ENCODE data around the gene POLR2J2. TPM values are rescaled to one million over a fixed set of nuclear protein-coding genes. Genes with fewer than 3 reads are reported as not detected.
"Not testable (repeated sequence)": the region's sequence is repeated elsewhere in the genome, so short reads cannot be mapped to it uniquely, and the experiment has no call there.

Gene POLR2J2
- total and polyA plus RNA-seq, 2 of the 8 experiments (the other 6 are each of a cell fraction or from before 2014, with no cell fraction given) = 1.8 to 7.7 TPM

DNA sequence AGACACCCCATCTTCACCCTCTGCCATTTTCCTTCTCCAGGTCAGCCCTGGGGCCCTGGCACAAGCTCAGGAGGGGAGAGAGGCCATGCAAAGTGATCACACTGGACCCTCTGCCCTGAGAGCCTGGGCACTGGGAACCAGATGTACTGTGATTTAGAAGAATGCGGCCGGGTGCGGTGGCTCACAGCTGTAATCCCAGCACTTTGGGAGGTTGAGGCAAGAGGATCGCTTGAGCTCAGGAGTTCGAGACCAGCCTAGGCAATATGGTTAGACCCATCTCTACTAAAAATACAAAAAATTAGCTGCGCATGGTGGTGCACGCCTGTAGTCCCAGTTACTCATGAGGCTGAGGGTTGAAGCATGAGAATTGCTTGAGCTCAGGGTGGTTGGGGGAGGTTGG is 23.6 kb downstream of the POLR2J2 start:
- H2AFZ ChIP-seq (ENCODE audit: low read length); H3K27ac ChIP-seq (ENCODE audit: low read depth, low read length); H3K4me1 ChIP-seq (replicated peaks in 1 of 4; ENCODE audit: control insufficient read depth in 3 of 4, insufficient read depth in 4 of 4, low read length in 3 of 4); H3K23me2 ChIP-seq (ENCODE audit: low read depth, low read length); H4K5ac ChIP-seq (ENCODE audit: insufficient read length, low read depth, low read length); H3K27me3 ChIP-seq (replicated peaks in 1 of 4; ENCODE audit: control insufficient read depth in 3 of 4, extremely low read depth in 1 of 4, insufficient read depth in 3 of 4, low read length in 3 of 4); H2BK15ac ChIP-seq (ENCODE audit: low read length); H3K79me1 ChIP-seq (ENCODE audit: low read depth, low read length); H3K9me3 ChIP-seq (ENCODE audit: insufficient read depth in 2 of 2, low read depth in 1 of 2, low read length in 1 of 2); DNase-seq (ENCODE audit: low read depth in 1 of 2, low spot score in 2 of 2); H4K8ac ChIP-seq (ENCODE audit: extremely low read depth, insufficient read depth, low read length); FAIRE-seq; POLR2A ChIA-PET (ENCODE audit: partially characterized antibody); H2BK120ac ChIP-seq (replicated peaks; ENCODE audit: low read depth, low read length); H3K4me2 ChIP-seq (ENCODE audit: insufficient read depth in 1 of 2, low read depth in 2 of 2, low read length in 2 of 2); H3K18ac ChIP-seq (ENCODE audit: extremely low read depth, low read length); H3K4me3 ChIP-seq (ENCODE audit: extremely low read depth in 1 of 4, insufficient read depth in 2 of 4, low read depth in 3 of 4, low read length in 4 of 4); H3K23ac ChIP-seq (ENCODE audit: insufficient read length); H2AK5ac ChIP-seq (ENCODE audit: low read depth, low read length); H3K14ac ChIP-seq (ENCODE audit: insufficient read length); H2BK5ac ChIP-seq (ENCODE audit: low read depth, low read length); H2BK12ac ChIP-seq (ENCODE audit: low read depth, low read length); H3K4ac ChIP-seq (replicated peaks; ENCODE audit: insufficient read length, low read depth, low read length); H3K36me3 ChIP-seq (ENCODE audit: control insufficient read depth in 2 of 4, insufficient read depth in 4 of 4, low read length in 3 of 4); CTCF ChIA-PET (ENCODE audit: partially characterized antibody); H3K79me2 ChIP-seq (ENCODE audit: control insufficient read depth in 1 of 2, insufficient read depth in 2 of 2, low read length in 2 of 2); H2BK20ac ChIP-seq (ENCODE audit: low read length); H3K9ac ChIP-seq (replicated peaks in 1 of 4; ENCODE audit: extremely low read depth in 1 of 4, low read depth in 3 of 4, low read length in 3 of 4); H4K20me1 ChIP-seq (replicated peaks in 1 of 2; ENCODE audit: control insufficient read depth in 1 of 2, insufficient read depth in 2 of 2, low read length in 2 of 2); H4K91ac ChIP-seq (replicated peaks; ENCODE audit: insufficient read length, low read length); H3K56ac ChIP-seq (replicated peaks; ENCODE audit: insufficient read length, low read depth, low read length): not testable (repeated sequence)
- 95% methylated on average over 6 of the region's 7 CpGs; no CpG with 5 or more reads in 1 of the 2 experiments for WGBS, 2 experiments (ENCODE audit: extremely low coverage in 1 of 2, insufficient coverage in 1 of 2, insufficient read length in 1 of 2, insufficient replicate concordance in 2 of 2, low coverage in 1 of 2, low lambda C conversion rate in 2 of 2, missing lambda C conversion rate in 1 of 2)

GRCh38 chr7:102643404-102643803 is 28.1 kb downstream of the POLR2J2 start:
- H3K9ac ChIP-seq (replicated peaks in 1 of 4; ENCODE audit: extremely low read depth in 1 of 4, low read depth in 3 of 4, low read length in 3 of 4); H3K23me2 ChIP-seq (ENCODE audit: low read depth, low read length); H2BK5ac ChIP-seq (ENCODE audit: low read depth, low read length); POLR2A ChIA-PET (ENCODE audit: partially characterized antibody); H3K14ac ChIP-seq (ENCODE audit: insufficient read length); H3K4me3 ChIP-seq (ENCODE audit: extremely low read depth in 1 of 4, insufficient read depth in 2 of 4, low read depth in 3 of 4, low read length in 4 of 4); H2AK5ac ChIP-seq (ENCODE audit: low read depth, low read length); H3K9me3 ChIP-seq (ENCODE audit: insufficient read depth in 2 of 2, low read depth in 1 of 2, low read length in 1 of 2); H3K56ac ChIP-seq (replicated peaks; ENCODE audit: insufficient read length, low read depth, low read length); H4K5ac ChIP-seq (ENCODE audit: insufficient read length, low read depth, low read length); H3K4ac ChIP-seq (replicated peaks; ENCODE audit: insufficient read length, low read depth, low read length); H3K79me2 ChIP-seq (ENCODE audit: control insufficient read depth in 1 of 2, insufficient read depth in 2 of 2, low read length in 2 of 2); H3K79me1 ChIP-seq (ENCODE audit: low read depth, low read length); H3K4me1 ChIP-seq (replicated peaks in 1 of 4; ENCODE audit: control insufficient read depth in 3 of 4, insufficient read depth in 4 of 4, low read length in 3 of 4); H2AFZ ChIP-seq (ENCODE audit: low read length); FAIRE-seq; H3K23ac ChIP-seq (ENCODE audit: insufficient read length); CTCF ChIA-PET (ENCODE audit: partially characterized antibody); H2BK12ac ChIP-seq (ENCODE audit: low read depth, low read length); H3K4me2 ChIP-seq (ENCODE audit: insufficient read depth in 1 of 2, low read depth in 2 of 2, low read length in 2 of 2); H3K36me3 ChIP-seq (ENCODE audit: control insufficient read depth in 2 of 4, insufficient read depth in 4 of 4, low read length in 3 of 4); H4K8ac ChIP-seq (ENCODE audit: extremely low read depth, insufficient read depth, low read length); H4K91ac ChIP-seq (replicated peaks; ENCODE audit: insufficient read length, low read length); DNase-seq (ENCODE audit: low read depth in 1 of 2, low spot score in 2 of 2); H3K18ac ChIP-seq (ENCODE audit: extremely low read depth, low read length); H3K27me3 ChIP-seq (replicated peaks in 1 of 4; ENCODE audit: control insufficient read depth in 3 of 4, extremely low read depth in 1 of 4, insufficient read depth in 3 of 4, low read length in 3 of 4); H3K27ac ChIP-seq (ENCODE audit: low read depth, low read length); H2BK120ac ChIP-seq (replicated peaks; ENCODE audit: low read depth, low read length); H2BK20ac ChIP-seq (ENCODE audit: low read length); H2BK15ac ChIP-seq (ENCODE audit: low read length); H4K20me1 ChIP-seq (replicated peaks in 1 of 2; ENCODE audit: control insufficient read depth in 1 of 2, insufficient read depth in 2 of 2, low read length in 2 of 2): not testable (repeated sequence)
- WGBS, 2 experiments (ENCODE audit: extremely low coverage in 1 of 2, insufficient coverage in 1 of 2, insufficient read length in 1 of 2, insufficient replicate concordance in 2 of 2, low coverage in 1 of 2, low lambda C conversion rate in 2 of 2, missing lambda C conversion rate in 1 of 2) = no CpG with 5 or more reads among the region's 1 CpG
